SKM-1 treated with dmso at 0.1 percent for 144 hours (cell line): ENCODE data around the gene IDI1.
"Not testable (repeated sequence)": the region's sequence is repeated elsewhere in the genome, so short reads cannot be mapped to it uniquely, and the experiment has no call there.

Experiments used
- DNase-seq: peaks from one replicate; lab custom pipeline; 2025; ENCODE audit not compliant: unreplicated experiment; lab: John Stamatoyannopoulos, UW

IDI1 gene

GRCh38 chr10:1036341-1036791, 12.6 kb downstream of the IDI1 start:
- no peak for DNase-seq

GRCh38 chr10:1035201-1035600, 13.7 kb downstream of the IDI1 start:
- DNase-seq: no peak

GRCh38 chr10:1034758-1035157, 14.2 kb downstream of the IDI1 start:
- DNase-seq: no peak

- no peak for DNase-seq
These were observed 15.3 kb downstream of the IDI1 start for GRCh38 chr10:1033601-1034000.

- no peak for DNase-seq
These were observed 19.1 kb downstream of the IDI1 start for GRCh38 chr10:1029838-1030237.

- DNase-seq: no peak
These were observed 22.3 kb downstream of the IDI1 start for GRCh38 chr10:1026578-1026977.

- DNase-seq: no peak
These were observed 23.2 kb downstream of the IDI1 start, which contains the start of gene IDI2 for GRCh38 chr10:1025683-1026082. Gene IDI2, minus strand, starts transcription at chr10:1025859. Its CDS starts 1,136 bp downstream, at chr10:1024723.

GRCh38 chr10:1024103-1024502, 24.8 kb downstream of the IDI1 start:
- no peak for DNase-seq

- DNase-seq: no peak
These were observed 26.5 kb downstream of the IDI1 start for GRCh38 chr10:1022413-1022812.

- DNase-seq: no peak
These were observed 28.0 kb downstream of the IDI1 start for GRCh38 chr10:1020958-1021357.

- DNase-seq: no peak
These were observed 28.5 kb downstream of the IDI1 start for GRCh38 chr10:1020460-1020859.

GRCh38 chr10:1019362-1019761, 29.6 kb downstream of the IDI1 start:
- DNase-seq: no peak

- DNase-seq: no peak
These were observed 33.2 kb downstream of the IDI1 start for GRCh38 chr10:1015688-1016087.

- no peak for DNase-seq
These were observed 37.2 kb downstream of the IDI1 start for GRCh38 chr10:1011696-1012095.

GRCh38 chr10:1010703-1011102, 38.2 kb downstream of the IDI1 start:
- no peak for DNase-seq

- DNase-seq: not testable (repeated sequence)
These were observed 39.0 kb downstream of the IDI1 start for GRCh38 chr10:1009947-1010346.

- DNase-seq: no peak
These were observed 39.8 kb downstream of the IDI1 start for GRCh38 chr10:1009071-1009494.

GRCh38 chr10:1007583-1007982, 41.3 kb downstream of the IDI1 start:
- no peak for DNase-seq

GRCh38 chr10:1006573-1006972, 42.3 kb downstream of the IDI1 start:
- no peak for DNase-seq

GRCh38 chr10:1003884-1004670, 44.8 kb downstream of the IDI1 start:
- no peak for DNase-seq

GRCh38 chr10:1002425-1003006, 46.4 kb downstream of the IDI1 start:
- DNase-seq: no peak

GRCh38 chr10:997266-998022, 51.5 kb downstream of the IDI1 start:
- no peak for DNase-seq
